Measurements from ENCODE around the gene CEACAM8. TPM values are rescaled to one million over a fixed set of nuclear protein-coding genes. Genes with fewer than 3 reads are reported as not detected.
"Not testable (repeated sequence)": the region's sequence is repeated elsewhere in the genome, so short reads cannot be mapped to it uniquely, and the experiment has no call there.

The CEACAM8 gene
- total RNA-seq, 1 experiment from 2014 or later: not detected

GRCh38 chr19:42538841-42539709, 55.6 kb downstream of the CEACAM8 start:
- intact Hi-C loops (cut with micrococcal nuclease): no loop called here
- Mint-ChIP-seq H3K27me3 (ENCODE audit: insufficient read depth, unreplicated experiment) (no peaks in the 10 kb centered on the region), H3K4me1 (ENCODE audit: insufficient read depth, unreplicated experiment) (no peaks in the 10 kb centered on the region), H3K4me3 (ENCODE audit: unreplicated experiment) (no peak overlapping the region), H3K9me3 (ENCODE audit: unreplicated experiment) (no peaks in the 10 kb centered on the region), H3K36me3 (ENCODE audit: insufficient read depth, unreplicated experiment) (peaks cover 7% of the 10 kb centered on the region), H3K27ac (ENCODE audit: low read depth, unreplicated experiment) (no peak overlapping the region)
- ChIA-PET POLR2A (no interaction called here), CTCF (no interaction called here)
- no TSS peak for BruUV-seq (replicated peaks)
- DNase-seq (ENCODE audit: unreplicated experiment): no peak
- TF ChIP-seq CTCF (IDR thresholded peaks at IDR 0.05; ENCODE audit: unreplicated experiment): no peak

GRCh38 chr19:42535276-42535675, 59.4 kb downstream of the CEACAM8 start:
- H3K27ac Mint-ChIP-seq (ENCODE audit: low read depth, unreplicated experiment); H3K4me3 Mint-ChIP-seq (ENCODE audit: unreplicated experiment); POLR2A ChIA-PET; intact Hi-C loops (cut with micrococcal nuclease); H3K9me3 Mint-ChIP-seq (ENCODE audit: unreplicated experiment); H3K4me1 Mint-ChIP-seq (ENCODE audit: insufficient read depth, unreplicated experiment); BruUV-seq (replicated peaks); H3K36me3 Mint-ChIP-seq (ENCODE audit: insufficient read depth, unreplicated experiment); DNase-seq (ENCODE audit: unreplicated experiment); H3K27me3 Mint-ChIP-seq (ENCODE audit: insufficient read depth, unreplicated experiment): not testable (repeated sequence)
- CTCF ChIA-PET: interaction anchor here (1.1 kb wide), 1 partner anchor 32 kb away, joined by 3 read pairs; no protein-coding TSS in a partner anchor

- H3K4me3 Mint-ChIP-seq (ENCODE audit: unreplicated experiment): no peak overlapping the region
Measured at GRCh38 chr19:42534391-42534790, 60.3 kb downstream of the CEACAM8 start.

GRCh38 chr19:42532891-42533290, 61.8 kb downstream of the CEACAM8 start:
- Mint-ChIP-seq H3K27me3 (ENCODE audit: insufficient read depth, unreplicated experiment) (no peaks in the 10 kb centered on the region), H3K4me3 (ENCODE audit: unreplicated experiment) (no peak overlapping the region), H3K36me3 (ENCODE audit: insufficient read depth, unreplicated experiment) (no peaks in the 10 kb centered on the region), H3K27ac (ENCODE audit: low read depth, unreplicated experiment) (no peak overlapping the region), H3K9me3 (ENCODE audit: unreplicated experiment) (no peaks in the 10 kb centered on the region), H3K4me1 (ENCODE audit: insufficient read depth, unreplicated experiment) (peaks cover 13% of the 10 kb centered on the region)
- no TSS peak for BruUV-seq (replicated peaks)
- POLR2A ChIA-PET: no interaction called here
- no peak for TF ChIP-seq CTCF (IDR thresholded peaks at IDR 0.05; ENCODE audit: unreplicated experiment)
- CTCF ChIA-PET: interaction anchor here (0.6 to 1.0 kb wide), 2 partner anchors 31 to 115 kb away, joined by 4 read pairs; no protein-coding TSS in a partner anchor
- DNase-seq (ENCODE audit: unreplicated experiment): no peak
- intact Hi-C loops (cut with micrococcal nuclease): no loop called here

More at GRCh38 chr19:42534391-42534790, 60.3 kb downstream of the CEACAM8 start:
- TF ChIP-seq CTCF (IDR thresholded peaks at IDR 0.05; ENCODE audit: unreplicated experiment): no peak
- no peaks in the 10 kb centered on the region for H3K36me3 Mint-ChIP-seq (ENCODE audit: insufficient read depth, unreplicated experiment)
- H3K27ac Mint-ChIP-seq (ENCODE audit: low read depth, unreplicated experiment): no peak overlapping the region
- POLR2A ChIA-PET: interaction anchor here (0.7 kb wide), 1 partner anchor 455 kb away, joined by 3 read pairs; no protein-coding TSS in a partner anchor
- BruUV-seq (replicated peaks): no TSS peak
- CTCF ChIA-PET: no interaction called here
- H3K9me3 Mint-ChIP-seq (ENCODE audit: unreplicated experiment): no peaks in the 10 kb centered on the region
- intact Hi-C loops (cut with micrococcal nuclease): no loop called here
- H3K4me1 Mint-ChIP-seq (ENCODE audit: insufficient read depth, unreplicated experiment): peaks cover 5% of the 10 kb centered on the region
- DNase-seq (ENCODE audit: unreplicated experiment): no peak
- H3K27me3 Mint-ChIP-seq (ENCODE audit: insufficient read depth, unreplicated experiment): no peaks in the 10 kb centered on the region

Data from MCF 10A (cell line).